Caco-2 (cell line): ENCODE results near the gene GDI1. TPM values are rescaled to one million over a fixed set of nuclear protein-coding genes. Genes with fewer than 3 reads are reported as not detected.

Experiments
- BruUV-seq: library from RNA; stranded (reverse); fragments of 400-500 nt; replicated peaks from 2 replicates; lab custom pipeline; 2021; lab: Mats Ljungman, UMichigan
- CTCF ChIA-PET: fragments of 300-600 bp; sonication (Branson Sonifier 250); formaldehyde crosslinking; loops from one replicate; lab custom pipeline; 2022; ENCODE audit warnings: antibody characterized with exemption; lab: Charles Lee
- POLR2A ChIA-PET: fragments of 300-600 bp; sonication (Branson Sonifier 250); formaldehyde crosslinking; loops from one replicate; lab custom pipeline; 2022; ENCODE audit warnings: antibody characterized with exemption; lab: Charles Lee
- DNase-seq, 2 experiments: peaks; one replicate each; pipeline versions ENCODE4 v3.0.0 to v3.0.0-alpha.2; 2020 to 2022
- H3K27me3 ChIP-seq: replicated peaks from 2 replicates; pipeline ENCODE4 v1.6.0; 2011; ENCODE audit warnings: low read length; ENCODE audit not compliant: control insufficient read depth, insufficient read depth
- H3K36me3 ChIP-seq: 2 replicates; pipeline ENCODE4 v1.5.1; 2011; ENCODE audit warnings: low read length; ENCODE audit not compliant: control insufficient read depth, insufficient read depth
- H3K4me1 ChIP-seq: fragments of 250-450 bp; sonication (Bioruptor Pico); 2 replicates; pipeline ENCODE4 v1.5.1; 2020; ENCODE audit warnings: mild to moderate bottlenecking
- H3K4me3 ChIP-seq: 2 replicates; pipeline ENCODE4 v1.5.1; 2011; ENCODE audit warnings: low read depth, mild to moderate bottlenecking, control low read depth, low read length
- H3K9me3 ChIP-seq: fragments of 250-450 bp; sonication (Bioruptor Pico); 2 replicates; pipeline ENCODE4 v1.5.1; 2020; ENCODE audit warnings: mild to moderate bottlenecking, moderate library complexity
- H3K27ac Mint-ChIP-seq: one replicate; pipeline ENCODE4 v1.8.0; 2022; ENCODE audit warnings: mixed read lengths; ENCODE audit not compliant: unreplicated experiment
- H3K27me3 Mint-ChIP-seq: one replicate; pipeline ENCODE4 v1.8.0; 2022; ENCODE audit warnings: mixed read lengths; ENCODE audit not compliant: insufficient read depth, unreplicated experiment
- H3K36me3 Mint-ChIP-seq: one replicate; pipeline ENCODE4 v1.8.0; 2022; ENCODE audit warnings: mild to moderate bottlenecking, mixed read lengths; ENCODE audit not compliant: insufficient read depth, unreplicated experiment
- H3K4me1 Mint-ChIP-seq: one replicate; pipeline ENCODE4 v1.8.0; 2022; ENCODE audit warnings: low read depth, mixed read lengths; ENCODE audit not compliant: unreplicated experiment
- H3K4me3 Mint-ChIP-seq: one replicate; pipeline ENCODE4 v1.8.0; 2022; ENCODE audit warnings: mild to moderate bottlenecking, moderate library complexity, mixed read lengths; ENCODE audit not compliant: unreplicated experiment
- H3K9me3 Mint-ChIP-seq: one replicate; pipeline ENCODE4 v1.8.0; 2022; ENCODE audit warnings: mixed read lengths; ENCODE audit not compliant: unreplicated experiment
- intact Hi-C: fragments of 100-400 bp; cut with micrococcal nuclease; formaldehyde crosslinking; loops from one replicate; pipeline ENCODE4 v1.10.0; 2022; ENCODE audit not compliant: unreplicated experiment
- total RNA-seq: library from RNA; stranded (reverse); gene quantifications from 2 replicates; pipeline ENCODE4 v1.2.3, GENCODE V29; 2022
- TF ChIP-seq, protein P1 (sequence below), 2 experiments: fragments of 200-600 bp in 1 of 2; IDR thresholded peaks; 1 replicate in 1 of 2; 2 replicates in 1 of 2; pipeline versions ENCODE4 v1.5.1 to v1.8.0; 2011 to 2022; ENCODE audit warnings: antibody characterized with exemption in 1 of 2, control low read depth in 1 of 2, inconsistent platforms in 1 of 2, low read depth in 1 of 2, low read length in 1 of 2, mild to moderate bottlenecking in 1 of 2, moderate library complexity in 1 of 2; ENCODE audit not compliant: insufficient read depth in 1 of 2, severe bottlenecking in 1 of 2, unreplicated experiment in 1 of 2

GDI1 gene
- total RNA-seq, 1 experiment from 2014 or later: 68.7 TPM

- 0 out of 2 replicates have a peak, but pooled peaks cover 1% of the 10 kb centered on the region for H3K36me3 ChIP-seq
- intact Hi-C loops: no loop called here
- no TSS peak for BruUV-seq
- no peaks in the 10 kb centered on the region for H3K27me3 Mint-ChIP-seq
- peak overlapping the region; percentile 84 for H3K27ac Mint-ChIP-seq
- TF ChIP-seq, protein P1, sequence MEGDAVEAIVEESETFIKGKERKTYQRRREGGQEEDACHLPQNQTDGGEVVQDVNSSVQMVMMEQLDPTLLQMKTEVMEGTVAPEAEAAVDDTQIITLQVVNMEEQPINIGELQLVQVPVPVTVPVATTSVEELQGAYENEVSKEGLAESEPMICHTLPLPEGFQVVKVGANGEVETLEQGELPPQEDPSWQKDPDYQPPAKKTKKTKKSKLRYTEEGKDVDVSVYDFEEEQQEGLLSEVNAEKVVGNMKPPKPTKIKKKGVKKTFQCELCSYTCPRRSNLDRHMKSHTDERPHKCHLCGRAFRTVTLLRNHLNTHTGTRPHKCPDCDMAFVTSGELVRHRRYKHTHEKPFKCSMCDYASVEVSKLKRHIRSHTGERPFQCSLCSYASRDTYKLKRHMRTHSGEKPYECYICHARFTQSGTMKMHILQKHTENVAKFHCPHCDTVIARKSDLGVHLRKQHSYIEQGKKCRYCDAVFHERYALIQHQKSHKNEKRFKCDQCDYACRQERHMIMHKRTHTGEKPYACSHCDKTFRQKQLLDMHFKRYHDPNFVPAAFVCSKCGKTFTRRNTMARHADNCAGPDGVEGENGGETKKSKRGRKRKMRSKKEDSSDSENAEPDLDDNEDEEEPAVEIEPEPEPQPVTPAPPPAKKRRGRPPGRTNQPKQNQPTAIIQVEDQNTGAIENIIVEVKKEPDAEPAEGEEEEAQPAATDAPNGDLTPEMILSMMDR (IDR thresholded peaks at IDR 0.05; ENCODE audit: insufficient read depth in 1 of 2, low read depth in 1 of 2, low read length in 1 of 2, severe bottlenecking in 1 of 2, unreplicated experiment in 1 of 2): no peak
- H3K9me3 ChIP-seq: no peaks in the 10 kb centered on the region
- H3K9me3 Mint-ChIP-seq: no peaks in the 10 kb centered on the region
- H3K27me3 ChIP-seq: no peaks in the 10 kb centered on the region
- H3K4me1 Mint-ChIP-seq: peaks cover 6% of the 10 kb centered on the region
- POLR2A ChIA-PET: interaction anchor here (1.1 to 1.2 kb wide), 3 partner anchors 9 to 54 kb away, joined by 3 to 4 read pairs (median 3); partner anchors contain the start of gene LAGE3
- DNase-seq: no peak
- CTCF ChIA-PET: no interaction called here
- H3K4me3 Mint-ChIP-seq: no peak overlapping the region
- H3K4me1 ChIP-seq: peaks cover 4% of the 10 kb centered on the region; the same call in 1 of the 2 replicates
- peaks cover 15% of the 10 kb centered on the region for H3K36me3 Mint-ChIP-seq
- H3K4me3 ChIP-seq: no peak overlapping the region
These were observed 50.8 kb downstream of the GDI1 start for GRCh38 chrX:154487518-154488290.

GRCh38 chrX:154488336-154489075 is 51.6 kb downstream of the GDI1 start:
- no peak for DNase-seq
- Histone ChIP-seq H3K36me3 (0 out of 2 replicates have a peak, but pooled peaks cover 1% of the 10 kb centered on the region), H3K27me3 (no peaks in the 10 kb centered on the region), H3K4me1 (peaks cover 4% of the 10 kb centered on the region; the same call in 1 of the 2 replicates), H3K9me3 (no peaks in the 10 kb centered on the region), H3K4me3 (no peak overlapping the region)
- Mint-ChIP-seq H3K9me3 (no peaks in the 10 kb centered on the region), H3K4me3 (peak overlapping the region; percentile 16), H3K27me3 (no peaks in the 10 kb centered on the region), H3K4me1 (peaks cover 6% of the 10 kb centered on the region), H3K27ac (no peak overlapping the region), H3K36me3 (peaks cover 10% of the 10 kb centered on the region)
- intact Hi-C loops: no loop called here
- POLR2A ChIA-PET: no interaction called here
- CTCF ChIA-PET: no interaction called here
- TF ChIP-seq, protein P1 (IDR thresholded peaks at IDR 0.05; ENCODE audit: insufficient read depth in 1 of 2, low read depth in 1 of 2, low read length in 1 of 2, severe bottlenecking in 1 of 2, unreplicated experiment in 1 of 2): no peak
- no TSS peak for BruUV-seq

DNA sequence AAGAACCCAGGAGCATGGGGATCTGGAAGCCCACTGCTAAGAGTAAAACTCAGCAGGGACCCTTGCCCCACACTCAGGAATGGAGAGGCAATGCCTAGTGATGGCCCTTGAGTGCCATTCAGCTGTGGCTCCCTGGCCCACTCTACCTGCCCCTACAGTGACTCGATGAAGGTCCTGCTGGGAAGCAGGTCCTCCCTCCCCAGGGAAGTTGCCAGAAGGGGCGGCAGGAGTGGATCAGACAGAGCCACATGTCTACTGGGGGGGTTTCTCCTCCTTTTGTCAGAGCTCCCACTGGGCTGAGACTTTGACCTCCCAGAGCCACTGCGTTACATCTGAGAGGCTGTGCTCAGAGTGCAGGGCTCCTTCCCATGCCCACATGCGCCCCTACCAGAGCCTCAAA is 52.2 kb downstream of the GDI1 start:
- H3K27ac Mint-ChIP-seq: peak overlapping the region; percentile 92
- TF ChIP-seq, protein P1 (IDR thresholded peaks at IDR 0.05; ENCODE audit: insufficient read depth in 1 of 2, low read depth in 1 of 2, low read length in 1 of 2, severe bottlenecking in 1 of 2, unreplicated experiment in 1 of 2): no peak

More for the DNA sequence above, 52.2 kb downstream of the GDI1 start:
- Mint-ChIP-seq H3K27me3 (no peaks in the 10 kb centered on the region), H3K9me3 (no peaks in the 10 kb centered on the region), H3K4me1 (peaks cover 6% of the 10 kb centered on the region), H3K4me3 (peak overlapping the region; percentile 73), H3K36me3 (peaks cover 5% of the 10 kb centered on the region)
- no peak for DNase-seq
- ChIA-PET POLR2A (interaction anchor here (1.7 to 1.9 kb wide), 3 partner anchors 11 to 38 kb away, joined by 8 to 16 read pairs (median 8); partner anchors contain the start of genes FAM3A and LAGE3), CTCF (interaction anchor here (1.7 kb wide), 1 partner anchor 116 kb away, joined by 7 read pairs; no protein-coding TSS in a partner anchor)
- 0 out of 2 replicates have a peak, but pooled peaks cover 1% of the 10 kb centered on the region for H3K36me3 ChIP-seq
- peaks cover 4% of the 10 kb centered on the region; the same call in 1 of the 2 replicates for H3K4me1 ChIP-seq
- no peaks in the 10 kb centered on the region for H3K9me3 ChIP-seq
- H3K27me3 ChIP-seq: no peaks in the 10 kb centered on the region
- no TSS peak for BruUV-seq
- peak overlapping the region; percentile 4; the same call in 1 of the 2 replicates for H3K4me3 ChIP-seq
- intact Hi-C loops: no loop called here
